Measurements from ENCODE around the gene MIOS.

The MIOS gene

GRCh38 chr7:7537711-7538110 is 29.0 kb upstream of the MIOS start:
- no peak for TF ChIP-seq CTCF (IDR thresholded peaks at IDR 0.05; ENCODE audit: insufficient read depth, low read depth, low read length, missing control alignments)
- DNase-seq (ENCODE audit: low read depth) = no peak
- no peak overlapping the region for H3K4me3 ChIP-seq (ENCODE audit: low read depth, low read length)

- DNase-seq (ENCODE audit: low read depth) = no peak
- H3K4me3 ChIP-seq (ENCODE audit: low read depth, low read length) = no peak overlapping the region
- no peak for TF ChIP-seq CTCF (IDR thresholded peaks at IDR 0.05; ENCODE audit: insufficient read depth, low read depth, low read length, missing control alignments)
These were observed 27.5 kb upstream of the MIOS start for GRCh38 chr7:7539152-7539551.

- no peak overlapping the region for H3K4me3 ChIP-seq (ENCODE audit: low read depth, low read length)
- no peak for DNase-seq (ENCODE audit: low read depth)
- no peak for TF ChIP-seq CTCF (IDR thresholded peaks at IDR 0.05; ENCODE audit: insufficient read depth, low read depth, low read length, missing control alignments)
These were observed 27.0 kb upstream of the MIOS start for GRCh38 chr7:7539711-7540110.

GRCh38 chr7:7542251-7542835 is 24.3 kb upstream of the MIOS start:
- no peak overlapping the region for H3K4me3 ChIP-seq (ENCODE audit: low read depth, low read length)
- DNase-seq (ENCODE audit: low read depth) = no peak
- no peak for TF ChIP-seq CTCF (IDR thresholded peaks at IDR 0.05; ENCODE audit: insufficient read depth, low read depth, low read length, missing control alignments)

- no peak for TF ChIP-seq CTCF (IDR thresholded peaks at IDR 0.05; ENCODE audit: insufficient read depth, low read depth, low read length, missing control alignments)
- no peak overlapping the region for H3K4me3 ChIP-seq (ENCODE audit: low read depth, low read length)
- no peak for DNase-seq (ENCODE audit: low read depth)
These were observed 18.3 kb upstream of the MIOS start for GRCh38 chr7:7548407-7548806.

- TF ChIP-seq CTCF (IDR thresholded peaks at IDR 0.05; ENCODE audit: insufficient read depth, low read depth, low read length, missing control alignments) = no peak
- no peak for DNase-seq (ENCODE audit: low read depth)
- no peak overlapping the region for H3K4me3 ChIP-seq (ENCODE audit: low read depth, low read length)
These were observed 16.0 kb upstream of the MIOS start for GRCh38 chr7:7550663-7551062.

GRCh38 chr7:7552199-7552598 is 14.5 kb upstream of the MIOS start:
- no peak for TF ChIP-seq CTCF (IDR thresholded peaks at IDR 0.05; ENCODE audit: insufficient read depth, low read depth, low read length, missing control alignments)
- no peak overlapping the region for H3K4me3 ChIP-seq (ENCODE audit: low read depth, low read length)
- DNase-seq (ENCODE audit: low read depth) = no peak

Measured in GM12865 (cell line).